Right lobe of liver (tissue), 4 donors: Measurements from ENCODE around the gene ATP6AP2.

Experiments
- POLR2A ChIP-seq: fragments of 450-650 bp; IDR thresholded peaks from one replicate; pipeline ENCODE4 v1.6.1; 2017; ENCODE audit warnings: antibody characterized with exemption, mild to moderate bottlenecking
- TF ChIP-seq, protein P1 (sequence below), 4 donors: fragments of 200-600 bp in 3 of 4; fragments of 450-650 bp in 1 of 4; IDR thresholded peaks; one replicate each; pipeline versions ENCODE4 v1.5.1 to v1.8.0; 2016 to 2022; ENCODE audit warnings: antibody characterized with exemption in 4 of 4, mild to moderate bottlenecking in 2 of 4
- donor health status: DM: no; HTN: no; CAD: no.
- donor health status: DM: no; HTN: no; CAD: no.
- donor health status: DM: no; HTN: yes; CAD: no.

- TF ChIP-seq, protein P1, sequence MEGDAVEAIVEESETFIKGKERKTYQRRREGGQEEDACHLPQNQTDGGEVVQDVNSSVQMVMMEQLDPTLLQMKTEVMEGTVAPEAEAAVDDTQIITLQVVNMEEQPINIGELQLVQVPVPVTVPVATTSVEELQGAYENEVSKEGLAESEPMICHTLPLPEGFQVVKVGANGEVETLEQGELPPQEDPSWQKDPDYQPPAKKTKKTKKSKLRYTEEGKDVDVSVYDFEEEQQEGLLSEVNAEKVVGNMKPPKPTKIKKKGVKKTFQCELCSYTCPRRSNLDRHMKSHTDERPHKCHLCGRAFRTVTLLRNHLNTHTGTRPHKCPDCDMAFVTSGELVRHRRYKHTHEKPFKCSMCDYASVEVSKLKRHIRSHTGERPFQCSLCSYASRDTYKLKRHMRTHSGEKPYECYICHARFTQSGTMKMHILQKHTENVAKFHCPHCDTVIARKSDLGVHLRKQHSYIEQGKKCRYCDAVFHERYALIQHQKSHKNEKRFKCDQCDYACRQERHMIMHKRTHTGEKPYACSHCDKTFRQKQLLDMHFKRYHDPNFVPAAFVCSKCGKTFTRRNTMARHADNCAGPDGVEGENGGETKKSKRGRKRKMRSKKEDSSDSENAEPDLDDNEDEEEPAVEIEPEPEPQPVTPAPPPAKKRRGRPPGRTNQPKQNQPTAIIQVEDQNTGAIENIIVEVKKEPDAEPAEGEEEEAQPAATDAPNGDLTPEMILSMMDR (IDR thresholded peaks at IDR 0.05), result no peak
- no peak for TF ChIP-seq POLR2A
Observed at GRCh38 chrX:40578039-40578695, 2.6 kb upstream of the ATP6AP2 start.
